GM12891 (cell line): ENCODE results near the gene PHLPP1.

Experiments used
- PAX5 ChIP-seq: IDR thresholded peaks from 2 replicates; pipeline ENCODE4 v1.6.1; 2011; ENCODE audit warnings: low read length, moderate library complexity, mild to moderate bottlenecking; ENCODE audit not compliant: insufficient read depth, severe bottlenecking
- POLR2A ChIP-seq: IDR thresholded peaks from 2 replicates; pipeline ENCODE4 v1.6.1; 2011; ENCODE audit warnings: low read depth, low read length, control low read depth
- POLR2AphosphoS5 ChIP-seq: IDR thresholded peaks from 2 replicates; pipeline ENCODE4 v1.6.1; 2011; ENCODE audit warnings: low read depth, low read length, control low read depth
- POU2F2 ChIP-seq: IDR thresholded peaks from 2 replicates; pipeline ENCODE4 v1.6.1; 2011; ENCODE audit warnings: low read depth, mild to moderate bottlenecking, control low read depth, low read length, moderate library complexity
- SPI1 ChIP-seq: IDR thresholded peaks from 2 replicates; pipeline ENCODE4 v1.6.1; 2011; ENCODE audit warnings: low read depth, low read length, control low read depth
- TAF1 ChIP-seq: IDR thresholded peaks from 2 replicates; pipeline ENCODE4 v1.6.1; 2011; ENCODE audit warnings: low read depth, low read length, control low read depth

DNA sequence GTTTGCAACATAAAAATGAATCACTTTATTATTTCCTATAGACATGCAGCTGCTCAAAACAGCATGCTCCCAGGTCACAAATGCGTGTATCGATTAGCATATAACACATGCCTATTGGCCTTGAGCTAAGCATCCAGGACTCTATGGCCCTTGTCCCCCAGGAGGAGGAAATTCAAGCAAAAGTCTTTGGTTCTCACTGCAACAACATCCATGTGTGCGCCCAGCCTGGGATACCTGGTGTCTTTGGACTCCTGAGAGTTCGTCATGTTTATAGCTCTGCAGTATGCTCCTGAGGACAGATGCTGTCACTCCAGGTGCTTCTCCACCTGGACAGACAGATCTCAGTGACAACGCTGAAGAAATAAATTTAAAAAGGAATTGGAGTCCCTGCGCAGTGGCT lies 284.6 kb downstream of the PHLPP1 start:
- TF ChIP-seq POLR2A (no peak), POLR2AphosphoS5 (no peak), TAF1 (no peak), SPI1 (no peak), POU2F2 (no peak), PAX5 (no peak)
